Heart left ventricle (tissue), 16 donors: Measurements from ENCODE around the gene FAM171A1. TPM values are rescaled to one million over a fixed set of nuclear protein-coding genes. Genes with fewer than 3 reads are reported as not detected.

Experiments
- ATAC-seq, 4 donors: fragments of 200-7000 bp; cut with Tn5 transposase; one replicate each; pipeline ENCODE4 v1.9.1; 2020 to 2022; ENCODE audit warnings: moderate library complexity in 4 of 4, mild to moderate bottlenecking in 3 of 4, moderate number of reproducible peaks in 1 of 4
- DNase-seq, 5 donors: peaks; one replicate each; pipeline ENCODE4 v3.0.0-alpha.2; 2020
- H3K27ac ChIP-seq, 12 donors: fragments of 200-600 bp; sonication (generic) in 4 of 12; one replicate each; pipeline versions ENCODE4 v1.5.0 to v1.8.0; 2016 to 2022; ENCODE audit warnings: mild to moderate bottlenecking in 2 of 12
- H3K27me3 ChIP-seq, 9 donors: fragments of 200-600 bp; sonication (generic) in 2 of 9; one replicate each; pipeline versions ENCODE4 v1.5.1 to v1.8.0; 2016 to 2022; ENCODE audit warnings: mild to moderate bottlenecking in 3 of 9
- H3K36me3 ChIP-seq, 9 donors: fragments of 200-600 bp; sonication (generic) in 2 of 9; one replicate each; pipeline versions ENCODE4 v1.5.0 to v1.8.0; 2018 to 2022; ENCODE audit warnings: mild to moderate bottlenecking in 2 of 9
- H3K4me1 ChIP-seq, 12 donors: fragments of 200-600 bp; sonication (generic) in 4 of 12; one replicate each; pipeline versions ENCODE4 v1.5.0 to v1.8.0; 2016 to 2022; ENCODE audit warnings: mild to moderate bottlenecking in 3 of 12
- H3K4me3 ChIP-seq, 12 donors: fragments of 200-600 bp; sonication (generic) in 4 of 12; one replicate each; pipeline versions ENCODE4 v1.5.0 to v1.8.0; 2017 to 2022; ENCODE audit warnings: mild to moderate bottlenecking in 9 of 12, moderate library complexity in 4 of 12
- H3K9me3 ChIP-seq, 12 donors: fragments of 200-600 bp; sonication (generic) in 4 of 12; one replicate each; pipeline versions ENCODE4 v1.5.0 to v1.8.0; 2016 to 2022; ENCODE audit warnings: mild to moderate bottlenecking in 1 of 12
- CTCF ChIP-seq, 12 donors: fragments of 200-600 bp; sonication (generic) in 4 of 12; IDR thresholded peaks; one replicate each; pipeline versions ENCODE4 v1.5.0 to v1.8.0; 2018 to 2022; ENCODE audit warnings: antibody characterized with exemption in 12 of 12, mild to moderate bottlenecking in 5 of 12
- POLR2A ChIP-seq, 2 donors: fragments of 450-650 bp; IDR thresholded peaks; one replicate each; pipeline ENCODE4 v1.6.1; 2017; ENCODE audit warnings: antibody characterized with exemption in 2 of 2, mild to moderate bottlenecking in 2 of 2, moderate library complexity in 2 of 2
- WGBS, 4 donors: extraction: QIAGEN DNeasy Blood & Tissue Kit in 2 of 4; methylation state at CpG; one replicate each; pipeline versions ENCODE4 v1.1.5 to v1.1.7; 2013 to 2018; 5-methylcytosine and 5-hydroxymethylcytosine counted together
- intact Hi-C, 10 donors: fragments of 100-400 bp; cut with DNase I; formaldehyde crosslinking; loops; one replicate each; pipeline versions ENCODE4 v1.11.1 to v1.14.2; 2022
- polyA plus RNA-seq, 2 donors: library from polyadenylated mRNA; stranded (reverse); fragments of 200-250 nt; gene quantifications; one replicate each; pipeline ENCODE4 v1.2.3, GENCODE V29; 2013
- total RNA-seq, 9 donors: library from RNA; depleted of rRNA in 2 of 9; stranded (reverse); fragments of >200 nt in 2 of 9; fragmentation: NEBNext Ultra II Directional in 3 of 9; extraction: Animal tissue kit (Norgen Biotek cat#: 25700) in 3 of 9; gene quantifications; one replicate each; pipeline versions ENCODE4 v1.1.0 to v1.2.4, GENCODE V29; 2016 to 2023
- donor health status: ischemic (EF 13 %, LVEDD 7.1; RV severe dilation, severe dysfunction).
- donor health status: healthy with polysubstance abuse.
- donor health status: DM: no; HTN: yes; CAD: no.
- donor health status: DM: no; HTN: no; CAD: no.
- donor health status: ischemic (EF 25% LVEDD 6.9; RV normal size, moderate dysfunction).
- donor health status: ischemic (EF 25% LVEDD 5.7; RV mildly dilated, moderate dysfunction).
- donor health status: healthy.
- donor health status: DM: yes; HTN: yes; CAD: no.
- donor health status: ischemic (EF 35%, LVEDD 5.7; RV mildly dilated, moderate dysfunction).
- donor health status: nonischemic (EF 11% LVEDD 7.7; RV severe dilation, severe dysfunction).
- donor health status: DM: yes; HTN: yes; CAD: no.
- donor health status: PGD.
- donor health status: ischemic (EF 29% LVEDD 5.4; RV normal size, mild dysfunction).
- donor health status: nonischemic (EF 23%, LVEDD 6.1; RV moderate dilation, normal function).

The FAM171A1 gene
- total and polyA plus RNA-seq, 11 donors: 4.1 to 18.0 (median 9.8) TPM

DNA sequence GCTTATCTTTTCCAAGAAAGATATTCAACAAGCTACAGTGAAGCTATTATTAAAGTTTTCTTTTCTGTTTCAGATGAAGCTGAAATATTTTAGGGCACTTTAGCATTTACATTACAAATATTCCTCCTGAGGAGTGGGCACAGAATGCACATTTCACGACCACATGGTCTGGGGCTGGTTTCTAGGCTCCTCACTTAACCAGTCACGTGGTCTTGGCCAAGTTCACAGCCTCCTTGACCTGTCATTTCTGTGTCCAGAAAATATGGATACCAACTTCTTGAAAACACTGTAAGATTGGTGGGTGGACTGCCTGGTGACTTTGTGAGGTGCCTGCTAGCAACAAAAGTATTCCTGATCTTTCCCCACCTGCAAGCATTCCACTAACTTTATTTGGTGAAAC is 70.9 kb downstream of the FAM171A1 start:
- ATAC-seq (no peak), DNase-seq (no peak)
- Histone ChIP-seq H3K4me3 (no peak overlapping the region), H3K27ac (peak overlapping the region in 5 of 12 donors; percentile 12 to 39 (median 22)), H3K9me3 (no peaks in the 10 kb centered on the region), H3K27me3 (no peaks in the 10 kb centered on the region), H3K36me3 (no peaks in the 10 kb centered on the region), H3K4me1 (peaks cover 0 to 13% (median 0%) of the 10 kb centered on the region in 12 donors)
- TF ChIP-seq CTCF (IDR thresholded peaks at IDR 0.05): no peak
- no peak for TF ChIP-seq POLR2A (IDR thresholded peaks at IDR 0.05)
- WGBS, 4 donors: 70 to 83% (median 80%) methylated on average over 2 of the region's 2 CpGs
- intact Hi-C loops: no loop called here

- Histone ChIP-seq H3K4me3 (no peak overlapping the region), H3K4me1 (peaks cover 0 to 23% (median 4%) of the 10 kb centered on the region in 12 donors), H3K27me3 (no peaks in the 10 kb centered on the region), H3K27ac (no peak overlapping the region), H3K9me3 (no peaks in the 10 kb centered on the region), H3K36me3 (no peaks in the 10 kb centered on the region)
- TF ChIP-seq CTCF (IDR thresholded peaks at IDR 0.05): no peak
- TF ChIP-seq POLR2A (IDR thresholded peaks at IDR 0.05): no peak
- intact Hi-C loops: no loop called here
- DNase-seq: no peak
- 75 to 86% (median 81%) methylated on average over 6 of the region's 6 CpGs for WGBS, 4 donors
- ATAC-seq: no peak
Measured at GRCh38 chr10:15296701-15297100, 74.4 kb downstream of the FAM171A1 start.

GRCh38 chr10:15295537-15296325 is 75.4 kb downstream of the FAM171A1 start:
- Histone ChIP-seq H3K9me3 (no peaks in the 10 kb centered on the region), H3K27ac (peak overlapping the region in 3 of 12 donors; percentile 2 to 56 (median 33)), H3K36me3 (no peaks in the 10 kb centered on the region), H3K4me3 (no peak overlapping the region), H3K27me3 (no peaks in the 10 kb centered on the region), H3K4me1 (peaks cover 0 to 22% (median 4%) of the 10 kb centered on the region in 12 donors)
- intact Hi-C loops: no loop called here
- TF ChIP-seq CTCF (IDR thresholded peaks at IDR 0.05): no peak
- no peak for TF ChIP-seq POLR2A (IDR thresholded peaks at IDR 0.05)
- WGBS, 4 donors: 83 to 91% (median 90%) methylated on average over 5 of the region's 5 CpGs
- DNase-seq (no peak), ATAC-seq (no peak)

GRCh38 chr10:15293862-15294842 is 76.9 kb downstream of the FAM171A1 start:
- H3K4me3 ChIP-seq: peak overlapping the region in 1 of 12 donors; percentile 20
- no peaks in the 10 kb centered on the region for H3K36me3 ChIP-seq
- peaks cover 0 to 22% (median 4%) of the 10 kb centered on the region in 12 donors for H3K4me1 ChIP-seq
- H3K27me3 ChIP-seq: no peaks in the 10 kb centered on the region
- H3K27ac ChIP-seq: peak overlapping the region in 10 of 12 donors; percentile 2 to 65 (median 36)
- no peaks in the 10 kb centered on the region for H3K9me3 ChIP-seq
- intact Hi-C loops: no loop called here
- DNase-seq: peak in 1 of 5 donors; percentile 43
- peak; percentile 42 to 81 (median 66) for ATAC-seq
- 66 to 69% (median 68%) methylated on average over 13 of the region's 13 CpGs for WGBS, 4 donors
- TF ChIP-seq POLR2A (IDR thresholded peaks at IDR 0.05): no peak
- TF ChIP-seq CTCF (IDR thresholded peaks at IDR 0.05): no peak
